Neural cell (in vitro differentiated cells): Measurements from ENCODE around the gene CLEC18A. TPM values are rescaled to one million over a fixed set of nuclear protein-coding genes. Genes with fewer than 3 reads are reported as not detected.
"Not testable (repeated sequence)": the region's sequence is repeated elsewhere in the genome, so short reads cannot be mapped to it uniquely, and the experiment has no call there.

Experiments used
- H2AFZ ChIP-seq: fragments of 200-600, 300-800 bp; sonication (generic), shearing (Covaris generic); 2 replicates; pipeline ENCODE4 v1.6.0; 2014; ENCODE audit warnings: low read depth, mild to moderate bottlenecking, antibody characterized with exemption, low read length, moderate library complexity
- H3F3A ChIP-seq: fragments of 200-600 bp; shearing (Covaris generic); 2 replicates; pipeline ENCODE4 v1.6.1; 2016; ENCODE audit warnings: mild to moderate bottlenecking, moderate library complexity, mixed read lengths, antibody characterized with exemption, low read length; ENCODE audit not compliant: insufficient read depth, poor library complexity, severe bottlenecking
- H3K27ac ChIP-seq: fragments of 200-600, 300-800 bp; sonication (generic), shearing (Covaris generic); 2 replicates; pipeline ENCODE4 v1.5.1; 2014; ENCODE audit warnings: mild to moderate bottlenecking, low read length, moderate library complexity
- H3K27me3 ChIP-seq: fragments of 300-800, 200-600 bp; sonication (generic), shearing (Covaris generic); 2 replicates; pipeline ENCODE4 v1.6.0; 2014; ENCODE audit warnings: mild to moderate bottlenecking, low read depth, low read length, moderate library complexity; ENCODE audit not compliant: insufficient read depth
- H3K36me3 ChIP-seq: fragments of 300-800, 200-600 bp; sonication (generic), shearing (Covaris generic); 2 replicates; pipeline ENCODE4 v1.5.1; 2014; ENCODE audit warnings: mild to moderate bottlenecking, antibody characterized with exemption, low read length, moderate library complexity; ENCODE audit not compliant: insufficient read depth
- H3K4me2 ChIP-seq: fragments of 300-800, 200-600 bp; sonication (generic), shearing (Covaris generic); 2 replicates; pipeline ENCODE4 v1.6.0; 2014; ENCODE audit warnings: mild to moderate bottlenecking, low read length
- H3K4me3 ChIP-seq: fragments of 300-800, 200-600 bp; sonication (generic), shearing (Covaris generic); 2 replicates; pipeline ENCODE4 v1.5.1; 2014; ENCODE audit warnings: mild to moderate bottlenecking, low read length, moderate library complexity
- H3K79me2 ChIP-seq: fragments of 200-600 bp; shearing (Covaris generic); replicated peaks from 2 replicates; pipeline ENCODE4 v1.6.0; 2014; ENCODE audit warnings: mild to moderate bottlenecking, low read length, moderate library complexity; ENCODE audit not compliant: insufficient read depth
- H3K9ac ChIP-seq: fragments of 300-800, 200-600 bp; sonication (generic), shearing (Covaris generic); 2 replicates; pipeline ENCODE4 v1.6.1; 2016; ENCODE audit warnings: mild to moderate bottlenecking, low read length, mixed read lengths
- H3K9me2 ChIP-seq: fragments of 200-600 bp; shearing (Covaris generic); 2 replicates; pipeline ENCODE4 v1.6.1; 2016; ENCODE audit warnings: mild to moderate bottlenecking, low read length, mixed read lengths; ENCODE audit not compliant: insufficient read depth
- H3K9me3 ChIP-seq: fragments of 200-600, 300-800 bp; sonication (generic), shearing (Covaris generic); 2 replicates; pipeline ENCODE4 v1.6.1; 2016; ENCODE audit warnings: mild to moderate bottlenecking, mixed run types, low read length, moderate library complexity, mixed read lengths
- H4K20me1 ChIP-seq: fragments of 200-600 bp; shearing (Covaris generic); 2 replicates; pipeline ENCODE4 v1.6.1; 2016; ENCODE audit warnings: mild to moderate bottlenecking, mixed run types; ENCODE audit not compliant: insufficient read depth
- polyA plus RNA-seq: library from polyadenylated mRNA; depleted of rRNA; stranded (reverse); fragments of >200 nt; gene quantifications from 2 replicates; pipeline ENCODE4 v1.2.3, GENCODE V29; 2014

CLEC18A gene
- polyA plus RNA-seq, 1 donor from 2014 or later, result 2.0 TPM

DNA sequence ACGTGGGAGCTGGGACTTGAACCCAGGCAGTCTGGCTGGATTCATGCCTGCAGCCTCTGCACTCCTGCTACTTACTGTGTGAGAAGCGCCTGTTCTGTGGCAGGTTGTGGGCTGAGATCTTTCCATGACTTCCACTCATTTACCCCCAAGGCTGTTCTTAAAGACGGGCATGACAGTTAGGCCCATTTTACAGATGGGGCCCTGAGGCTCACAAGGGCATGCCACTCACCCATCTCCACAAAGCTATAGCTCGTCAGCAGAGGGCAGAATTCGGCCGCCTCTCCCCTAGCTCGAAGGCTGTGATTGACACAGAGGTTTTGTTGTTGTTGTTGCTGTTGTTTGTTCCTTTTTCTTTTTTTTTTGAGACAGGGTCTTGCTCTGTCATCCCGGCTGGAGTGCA, 21.8 kb downstream of the CLEC18A start:
- not testable (repeated sequence) for H3K27ac ChIP-seq, H3K4me2 ChIP-seq, H4K20me1 ChIP-seq, H3F3A ChIP-seq, H3K79me2 ChIP-seq, H3K27me3 ChIP-seq, H3K9me2 ChIP-seq, H2AFZ ChIP-seq, H3K4me3 ChIP-seq, H3K9me3 ChIP-seq, H3K36me3 ChIP-seq, H3K9ac ChIP-seq

DNA sequence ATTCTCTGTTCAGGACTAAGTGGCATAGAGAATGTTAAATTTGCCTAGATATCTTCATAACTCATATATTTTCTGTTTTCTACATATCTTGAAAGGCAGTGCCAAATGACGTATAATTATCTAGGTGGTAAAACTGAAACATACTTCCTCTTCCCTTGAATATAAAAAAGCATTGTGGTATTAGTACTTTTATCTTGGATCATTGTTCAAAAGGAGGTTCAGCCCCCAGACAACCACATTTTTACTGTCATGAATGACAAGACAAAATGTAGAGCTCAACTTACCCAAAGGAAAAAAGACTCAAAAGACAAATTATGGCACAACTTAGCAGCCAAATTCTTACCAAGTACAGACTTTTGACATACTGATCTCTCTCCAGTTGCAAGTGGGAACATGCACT, 34.1 kb downstream of the CLEC18A start:
- H3K4me2 ChIP-seq, H3K9ac ChIP-seq, H2AFZ ChIP-seq, H3K36me3 ChIP-seq, H3K9me3 ChIP-seq, H4K20me1 ChIP-seq, H3K9me2 ChIP-seq, H3K27me3 ChIP-seq, H3K27ac ChIP-seq, H3K4me3 ChIP-seq, H3F3A ChIP-seq, H3K79me2 ChIP-seq: not testable (repeated sequence)

DNA sequence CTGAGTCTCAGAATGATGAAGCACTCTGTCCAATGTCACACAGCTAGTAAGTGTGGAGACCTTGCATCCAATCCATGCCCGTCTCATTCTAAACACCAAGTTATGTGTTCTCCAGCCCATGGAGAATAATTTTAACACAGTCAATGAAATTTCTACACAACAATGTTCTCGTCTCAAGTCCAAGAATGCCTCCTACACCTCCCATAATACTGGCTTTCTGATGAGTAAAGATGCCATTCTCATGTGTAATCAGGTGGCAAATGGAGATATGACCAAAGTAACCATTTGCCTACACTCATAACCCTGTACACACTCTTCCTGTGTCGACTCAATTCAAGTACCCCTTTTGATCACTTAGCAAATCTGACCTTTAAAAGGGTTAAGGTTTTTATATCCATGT, 46.8 kb downstream of the CLEC18A start:
- not testable (repeated sequence) for H3K9me3 ChIP-seq, H2AFZ ChIP-seq, H3K9ac ChIP-seq, H3K9me2 ChIP-seq, H3K27me3 ChIP-seq, H3K36me3 ChIP-seq, H3K27ac ChIP-seq, H4K20me1 ChIP-seq, H3K79me2 ChIP-seq, H3K4me3 ChIP-seq, H3K4me2 ChIP-seq, H3F3A ChIP-seq

DNA sequence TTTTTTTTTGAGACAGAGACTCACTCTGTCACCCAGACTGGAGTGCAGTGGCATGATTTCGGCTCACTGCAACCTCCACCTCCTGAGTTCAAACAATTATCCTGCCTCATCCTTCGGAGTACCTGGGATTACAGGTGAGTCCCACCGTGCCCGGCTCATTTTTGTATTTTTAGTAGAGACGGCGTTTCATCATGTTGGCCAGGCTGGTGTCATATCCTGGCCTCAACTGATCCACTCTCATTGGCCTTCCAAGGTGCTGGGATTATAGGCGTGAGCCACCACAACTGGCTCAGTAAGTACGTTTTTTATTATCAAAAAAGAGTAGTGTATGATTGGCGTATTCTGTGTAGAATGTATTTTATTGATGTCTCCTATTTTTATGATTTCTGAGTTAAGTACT, 48.7 kb downstream of the CLEC18A start:
- H4K20me1 ChIP-seq, H3K36me3 ChIP-seq, H3K27me3 ChIP-seq, H3K4me3 ChIP-seq, H3F3A ChIP-seq, H3K79me2 ChIP-seq, H3K27ac ChIP-seq, H3K9me3 ChIP-seq, H3K4me2 ChIP-seq, H3K9ac ChIP-seq, H3K9me2 ChIP-seq, H2AFZ ChIP-seq: not testable (repeated sequence)

DNA sequence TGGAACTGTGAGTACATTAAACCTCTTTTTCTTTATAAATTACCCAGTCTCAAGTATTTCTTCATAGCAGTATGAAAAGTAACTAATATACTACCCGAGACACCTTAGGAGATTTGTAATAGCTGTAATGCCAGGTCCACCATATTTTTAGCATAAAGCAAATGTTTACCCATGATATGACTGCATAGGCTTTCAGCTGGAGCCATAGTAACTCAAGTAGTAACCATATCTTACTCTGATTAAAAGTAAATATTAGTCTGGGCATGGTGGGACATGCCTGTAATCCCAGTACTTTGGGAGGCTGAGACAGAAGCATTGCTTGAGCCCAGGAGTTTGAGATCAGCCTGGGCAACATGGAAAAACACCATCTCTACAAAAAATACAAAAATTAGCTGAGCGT, 52.4 kb downstream of the CLEC18A start:
- H3K79me2 ChIP-seq, H3K9ac ChIP-seq, H3K9me3 ChIP-seq, H4K20me1 ChIP-seq, H3K27me3 ChIP-seq, H3K4me3 ChIP-seq, H3K9me2 ChIP-seq, H3K27ac ChIP-seq, H3K36me3 ChIP-seq, H2AFZ ChIP-seq, H3F3A ChIP-seq, H3K4me2 ChIP-seq: not testable (repeated sequence)

DNA sequence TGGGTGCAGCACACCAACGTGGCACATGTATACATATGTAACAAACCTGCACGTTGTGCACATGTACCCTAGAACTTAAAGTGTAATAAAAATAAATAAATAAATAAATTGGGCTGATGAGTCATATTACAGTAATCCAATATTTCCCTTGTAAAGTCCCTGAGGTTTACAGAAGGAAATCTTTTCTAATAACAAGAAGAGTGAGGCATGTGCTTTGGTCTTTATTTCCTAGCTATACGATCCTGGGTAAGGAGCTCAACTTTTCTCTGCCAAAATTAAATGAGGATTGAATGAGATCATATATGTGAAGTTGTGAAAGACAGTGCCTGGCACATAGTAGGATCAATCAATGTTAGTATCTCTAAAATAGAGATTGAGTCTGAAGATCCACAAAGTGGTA, 57.5 kb downstream of the CLEC18A start:
- H3K4me3 ChIP-seq, H2AFZ ChIP-seq, H3F3A ChIP-seq, H3K9me3 ChIP-seq, H3K79me2 ChIP-seq, H4K20me1 ChIP-seq, H3K27me3 ChIP-seq, H3K27ac ChIP-seq, H3K9ac ChIP-seq, H3K4me2 ChIP-seq, H3K9me2 ChIP-seq, H3K36me3 ChIP-seq: not testable (repeated sequence)

DNA sequence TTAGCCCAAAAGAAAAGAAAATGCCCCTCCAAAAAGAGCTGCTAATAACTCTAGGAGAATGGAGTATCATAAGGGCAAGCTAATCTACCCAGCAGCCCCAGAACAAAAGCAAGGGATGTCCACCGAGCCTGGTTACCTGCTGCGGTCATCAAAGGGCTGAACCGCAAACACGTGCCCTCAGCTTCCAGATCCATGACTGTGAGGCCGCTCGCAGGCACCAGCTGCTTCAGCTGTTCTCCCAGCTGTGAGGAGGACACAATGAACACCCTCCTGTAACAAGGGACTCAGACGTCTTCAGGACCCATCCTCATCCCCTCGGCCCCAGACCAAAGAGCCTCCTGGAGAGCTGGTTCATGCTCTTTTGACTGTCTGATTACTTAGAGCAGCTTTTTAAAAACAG, 59.5 kb downstream of the CLEC18A start:
- H4K20me1 ChIP-seq, H3F3A ChIP-seq, H3K4me2 ChIP-seq, H3K9me2 ChIP-seq, H2AFZ ChIP-seq, H3K27me3 ChIP-seq, H3K79me2 ChIP-seq, H3K9me3 ChIP-seq, H3K4me3 ChIP-seq, H3K27ac ChIP-seq, H3K36me3 ChIP-seq, H3K9ac ChIP-seq: not testable (repeated sequence)

DNA sequence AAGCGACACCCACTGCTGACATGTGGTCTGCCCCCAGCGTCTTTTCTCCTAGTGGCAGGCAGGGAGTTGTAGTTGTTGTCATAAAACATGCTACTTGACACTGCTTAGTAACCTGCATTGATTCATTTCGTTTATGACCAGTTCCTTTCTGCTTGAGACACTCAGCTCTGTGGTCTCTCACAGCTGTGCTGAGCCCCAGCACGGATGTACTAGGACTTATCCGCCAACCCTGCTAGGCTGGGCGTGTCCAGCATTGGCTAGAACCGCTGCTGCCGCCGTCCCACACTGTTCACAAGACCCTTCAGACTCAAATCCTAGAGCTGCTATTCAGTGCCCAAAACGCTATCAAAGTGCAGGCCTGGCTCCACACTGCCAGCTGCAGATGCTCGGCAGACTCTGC, 60.0 kb downstream of the CLEC18A start:
- not testable (repeated sequence) for H3K4me3 ChIP-seq, H4K20me1 ChIP-seq, H3K79me2 ChIP-seq, H3K9me3 ChIP-seq, H3K27me3 ChIP-seq, H2AFZ ChIP-seq, H3K9ac ChIP-seq, H3K27ac ChIP-seq, H3K4me2 ChIP-seq, H3K36me3 ChIP-seq, H3K9me2 ChIP-seq, H3F3A ChIP-seq
